ENCODE results near the gene UBE2G2. TPM values are rescaled to one million over a fixed set of nuclear protein-coding genes. Genes with fewer than 3 reads are reported as not detected.

The UBE2G2 gene
- total and polyA plus RNA-seq, 4 donors, result 27.4 to 83.5 (median 40.9) TPM

GRCh38 chr21:44822484-44823178, 21.0 kb upstream of the UBE2G2 start:
- no peaks in the 10 kb centered on the region for H3K27me3 ChIP-seq (ENCODE audit: control insufficient read depth in 4 of 4, insufficient read depth in 4 of 4, low read length in 3 of 4)
- no peak overlapping the region for H3K9ac ChIP-seq (ENCODE audit: low read depth in 1 of 2, low read length in 2 of 2)
- no peaks in the 10 kb centered on the region for H3K4me1 ChIP-seq (ENCODE audit: control insufficient read depth in 4 of 4, insufficient read depth in 4 of 4, low read length in 3 of 4)
- H3K36me3 ChIP-seq (ENCODE audit: control insufficient read depth in 4 of 4, insufficient read depth in 3 of 4, low read depth in 1 of 4, low read length in 3 of 4), result no peaks in the 10 kb centered on the region
- peaks cover 1 to 9% (median 7%) of the 10 kb centered on the region in 4 donors for H3K9me3 ChIP-seq (ENCODE audit: control insufficient read depth in 4 of 4, low read length in 3 of 4)
- WGBS, result 78% methylated on average over 5 of the region's 5 CpGs
- DNase-seq (ENCODE audit: low spot score), result no peak
- no peak overlapping the region for H3K27ac ChIP-seq (ENCODE audit: low read depth in 1 of 2, low read length in 2 of 2)
- TF ChIP-seq JUND (IDR thresholded peaks at IDR 0.05) (no peak), TAF1 (conservative IDR thresholded peaks at IDR 0.05) (no peak), FOXA2 (IDR thresholded peaks at IDR 0.05) (no peak), HNF4A (conservative IDR thresholded peaks at IDR 0.05) (no peak), ATF3 (IDR thresholded peaks at IDR 0.05) (no peak)
- no peak overlapping the region for H3K4me3 ChIP-seq (ENCODE audit: low read depth in 1 of 3, low read length in 3 of 3)

- H3K4me3 ChIP-seq (ENCODE audit: low read depth in 1 of 3, low read length in 3 of 3), result no peak overlapping the region
- no peaks in the 10 kb centered on the region for H3K27me3 ChIP-seq (ENCODE audit: control insufficient read depth in 4 of 4, insufficient read depth in 4 of 4, low read length in 3 of 4)
- no peak for TF ChIP-seq RAD21 (IDR thresholded peaks at IDR 0.05)
- no peak for DNase-seq (ENCODE audit: low spot score)
- H3K9ac ChIP-seq (ENCODE audit: low read depth in 1 of 2, low read length in 2 of 2), result no peak overlapping the region
- no peak overlapping the region for H3K27ac ChIP-seq (ENCODE audit: low read depth in 1 of 2, low read length in 2 of 2)
- 85% methylated on average over 3 of the region's 3 CpGs for whole genome bisulfite sequencing
- no peaks in the 10 kb centered on the region for H3K36me3 ChIP-seq (ENCODE audit: control insufficient read depth in 4 of 4, insufficient read depth in 3 of 4, low read depth in 1 of 4, low read length in 3 of 4)
- peaks cover 0 to 9% (median 3%) of the 10 kb centered on the region in 4 donors for H3K9me3 ChIP-seq (ENCODE audit: control insufficient read depth in 4 of 4, low read length in 3 of 4)
- H3K4me1 ChIP-seq (ENCODE audit: control insufficient read depth in 4 of 4, insufficient read depth in 4 of 4, low read length in 3 of 4), result peaks cover 6 to 14% (median 12%) of the 10 kb centered on the region in 4 donors
These were observed 19.2 kb upstream of the UBE2G2 start for GRCh38 chr21:44820851-44821250.

GRCh38 chr21:44819283-44820243, 17.9 kb upstream of the UBE2G2 start:
- WGBS, result 95% methylated on average over 33 of the region's 33 CpGs
- no peak for DNase-seq (ENCODE audit: low spot score)
- peaks cover 6 to 14% (median 12%) of the 10 kb centered on the region in 4 donors for H3K4me1 ChIP-seq (ENCODE audit: control insufficient read depth in 4 of 4, insufficient read depth in 4 of 4, low read length in 3 of 4)

GRCh38 chr21:44818640-44819011, 17.0 kb upstream of the UBE2G2 start:
- peak overlapping the region; percentile 70 to 85 for H3K27ac ChIP-seq (ENCODE audit: low read depth in 1 of 2, low read length in 2 of 2)
- WGBS, result 69% methylated on average over 37 of the region's 37 CpGs
- H3K27me3 ChIP-seq (ENCODE audit: control insufficient read depth in 4 of 4, insufficient read depth in 4 of 4, low read length in 3 of 4), result no peaks in the 10 kb centered on the region
- H3K4me1 ChIP-seq (ENCODE audit: control insufficient read depth in 4 of 4, insufficient read depth in 4 of 4, low read length in 3 of 4), result peaks cover 6 to 14% (median 12%) of the 10 kb centered on the region in 4 donors
- H3K4me3 ChIP-seq (ENCODE audit: low read depth in 1 of 3, low read length in 3 of 3), result peak overlapping the region in 2 of 3 donors; percentile 71 to 76
- H3K9ac ChIP-seq (ENCODE audit: low read depth in 1 of 2, low read length in 2 of 2), result peak overlapping the region in 1 of 2 donors; percentile 74
- H3K9me3 ChIP-seq (ENCODE audit: control insufficient read depth in 4 of 4, low read length in 3 of 4), result peaks cover 0 to 9% (median 3%) of the 10 kb centered on the region in 4 donors
- H3K36me3 ChIP-seq (ENCODE audit: control insufficient read depth in 4 of 4, insufficient read depth in 3 of 4, low read depth in 1 of 4, low read length in 3 of 4), result peaks cover 0 to 2% (median 0%) of the 10 kb centered on the region in 4 donors
- DNase-seq (ENCODE audit: low spot score), result no peak
- TF ChIP-seq YY1 (IDR thresholded peaks at IDR 0.05) (no peak), RXRA (IDR thresholded peaks at IDR 0.05) (no peak), TAF1 (conservative IDR thresholded peaks at IDR 0.05) (no peak), FOXA1 (IDR thresholded peaks at IDR 0.05) (no peak), CTCF (IDR thresholded peaks at IDR 0.05; ENCODE audit: low read depth, low read length, missing input control) (no peak), HNF4A (conservative IDR thresholded peaks at IDR 0.05) (no peak), EGR1 (IDR thresholded peaks at IDR 0.05; ENCODE audit: low read depth in 2 of 2) (no peak), SP1 (IDR thresholded peaks at IDR 0.05) (no peak), ZBTB33 (IDR thresholded peaks at IDR 0.05) (no peak), MAX (IDR thresholded peaks at IDR 0.05) (no peak), GABPA (IDR thresholded peaks at IDR 0.05 in 1 of 2, conservative IDR thresholded peaks at IDR 0.05 in 1 of 2) (no peak), RAD21 (IDR thresholded peaks at IDR 0.05) (no peak), JUND (IDR thresholded peaks at IDR 0.05) (no peak), HNF4G (IDR thresholded peaks at IDR 0.05) (no peak), FOXA2 (IDR thresholded peaks at IDR 0.05) (no peak), ATF3 (IDR thresholded peaks at IDR 0.05) (no peak)

More at GRCh38 chr21:44819283-44820243, 17.9 kb upstream of the UBE2G2 start:
- Histone ChIP-seq H3K36me3 (ENCODE audit: control insufficient read depth in 4 of 4, insufficient read depth in 3 of 4, low read depth in 1 of 4, low read length in 3 of 4) (no peaks in the 10 kb centered on the region), H3K9ac (ENCODE audit: low read depth in 1 of 2, low read length in 2 of 2) (no peak overlapping the region), H3K27me3 (ENCODE audit: control insufficient read depth in 4 of 4, insufficient read depth in 4 of 4, low read length in 3 of 4) (no peaks in the 10 kb centered on the region), H3K9me3 (ENCODE audit: control insufficient read depth in 4 of 4, low read length in 3 of 4) (peaks cover 0 to 9% (median 3%) of the 10 kb centered on the region in 4 donors), H3K27ac (ENCODE audit: low read depth in 1 of 2, low read length in 2 of 2) (no peak overlapping the region), H3K4me3 (ENCODE audit: low read depth in 1 of 3, low read length in 3 of 3) (no peak overlapping the region)
- TF ChIP-seq HNF4G (IDR thresholded peaks at IDR 0.05) (no peak), FOXA2 (IDR thresholded peaks at IDR 0.05) (no peak)
